CD4-positive, alpha-beta T cell treated with Interleukin-12 subunit alpha and Interleukin-12 subunit beta, for 1 hour (primary cell): ENCODE data around the gene OR52M1.

Experiments used
- DNase-seq: peaks from one replicate; pipeline ENCODE4 v3.0.0-alpha.2; 2020

OR52M1 gene

GRCh38 chr11:4576880-4577279 lies 31.9 kb downstream of the OR52M1 start:
- no peak for DNase-seq

- no peak for DNase-seq
Measured at GRCh38 chr11:4577761-4578160, 32.8 kb downstream of the OR52M1 start.

DNA sequence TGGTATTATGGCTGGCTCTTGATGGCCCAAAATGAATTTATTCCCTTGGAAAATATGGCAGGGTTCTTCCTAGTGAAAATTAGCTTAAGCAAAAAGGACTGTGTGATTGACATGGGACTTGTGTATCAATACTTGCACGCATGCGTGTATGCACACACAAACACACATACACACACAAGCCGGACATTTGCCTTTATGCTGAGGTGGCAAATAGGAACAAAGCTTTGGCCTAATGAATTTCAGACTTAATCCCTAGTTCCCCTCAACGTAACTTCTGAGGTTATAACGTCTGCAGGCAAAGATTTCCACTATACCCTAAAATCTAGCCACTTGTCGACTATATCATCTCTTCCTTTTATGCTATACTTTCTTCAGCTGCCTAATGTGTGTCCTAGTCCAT lies 33.6 kb downstream of the OR52M1 start:
- no peak for DNase-seq

GRCh38 chr11:4580124-4580523 lies 35.1 kb downstream of the OR52M1 start:
- no peak for DNase-seq

- no peak for DNase-seq
Measured at GRCh38 chr11:4581443-4581842, 36.5 kb downstream of the OR52M1 start, which contains the start of gene OR52I2. TSS of gene OR52I2 (plus strand) at chr11:4581743.

DNA sequence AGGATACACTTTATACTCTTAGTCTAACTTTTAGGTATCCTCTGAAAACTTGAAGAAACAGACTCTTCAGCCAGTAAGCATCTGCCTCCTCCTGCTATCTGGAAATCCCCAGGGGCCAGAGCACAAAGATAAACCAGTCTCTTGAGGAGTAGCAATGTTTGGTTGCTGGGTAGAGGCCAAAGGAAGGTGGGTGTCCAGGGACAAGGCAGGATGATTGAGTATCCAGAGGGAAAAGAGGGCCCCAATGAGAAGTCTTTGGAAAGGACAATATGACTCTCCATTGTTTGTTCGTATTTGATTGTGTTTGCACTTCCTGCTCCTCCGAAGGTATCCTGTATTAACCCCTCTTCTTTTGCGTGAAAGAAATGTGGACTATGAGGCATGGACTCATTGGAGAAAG lies 44.0 kb downstream of the OR52M1 start:
- no peak for DNase-seq

- DNase-seq, result no peak
Measured at GRCh38 chr11:4593739-4594138, 48.7 kb downstream of the OR52M1 start, which contains the start of gene OR52I1. TSS of gene OR52I1 (plus strand) at chr11:4594039. CDS start at chr11:4594039, 0 bp downstream.
